ENCODE measurements around the gene ARMH3. TPM values are rescaled to one million over a fixed set of nuclear protein-coding genes. Genes with fewer than 3 reads are reported as not detected.

Gene ARMH3
- total RNA-seq, 1 experiment from 2014 or later: 30.6 TPM

GRCh38 chr10:101923256-101923655, 132.7 kb downstream of the ARMH3 start:
- ChIA-PET CTCF (no interaction called here), POLR2A (no interaction called here)
- Histone ChIP-seq H3K36me3 (ENCODE audit: control insufficient read depth, insufficient read depth, low read length) (no peaks in the 10 kb centered on the region), H3K27me3 (ENCODE audit: control insufficient read depth, insufficient read depth, low read length) (no peaks in the 10 kb centered on the region), H3K27ac (ENCODE audit: low read length) (no peak overlapping the region), H3K4me1 (ENCODE audit: control insufficient read depth, insufficient read depth, low read length) (no peaks in the 10 kb centered on the region), H3K4me3 (ENCODE audit: low read depth in 2 of 2, low read length in 2 of 2) (no peak overlapping the region), H3K9me3 (ENCODE audit: control insufficient read depth, insufficient read depth, low read depth, low read length) (no peaks in the 10 kb centered on the region)
- BruUV-seq (replicated peaks): no TSS peak
- intact Hi-C loops (cut with micrococcal nuclease; ENCODE audit: unreplicated experiment): no loop called here
- ATAC-seq (no peak), DNase-seq (ENCODE audit: low read depth, low spot score) (no peak)
- in situ Hi-C loops (cut with HindIII; ENCODE audit: low pct_unique_long_range_greater_than_20kb, low sequenced_read_pairs): no loop called here
- TF ChIP-seq REST (IDR thresholded peaks at IDR 0.05; ENCODE audit: insufficient read depth in 1 of 2, low read depth in 2 of 2, low read length in 1 of 2) (no peak), POLR2AphosphoS5 (IDR thresholded peaks at IDR 0.05; ENCODE audit: low read depth, low read length) (no peak), SIN3A (IDR thresholded peaks at IDR 0.05; ENCODE audit: borderline replicate concordance, insufficient read depth, low read depth, low read length) (no peak), CTCF (IDR thresholded peaks at IDR 0.05) (no peak)

GRCh38 chr10:101922846-101923245, 133.1 kb downstream of the ARMH3 start:
- intact Hi-C loops (cut with micrococcal nuclease; ENCODE audit: unreplicated experiment): no loop called here
- CTCF ChIA-PET: no interaction called here
- H3K9me3 ChIP-seq (ENCODE audit: control insufficient read depth, insufficient read depth, low read depth, low read length): no peaks in the 10 kb centered on the region
- no peaks in the 10 kb centered on the region for H3K36me3 ChIP-seq (ENCODE audit: control insufficient read depth, insufficient read depth, low read length)
- DNase-seq (ENCODE audit: low read depth, low spot score) (no peak), ATAC-seq (no peak)
- POLR2A ChIA-PET: no interaction called here
- BruUV-seq (replicated peaks): no TSS peak
- no peak overlapping the region for H3K4me3 ChIP-seq (ENCODE audit: low read depth in 2 of 2, low read length in 2 of 2)
- no peaks in the 10 kb centered on the region for H3K27me3 ChIP-seq (ENCODE audit: control insufficient read depth, insufficient read depth, low read length)
- no peak overlapping the region for H3K27ac ChIP-seq (ENCODE audit: low read length)
- TF ChIP-seq POLR2AphosphoS5 (IDR thresholded peaks at IDR 0.05; ENCODE audit: low read depth, low read length) (no peak), TCF7L2 (IDR thresholded peaks at IDR 0.05; ENCODE audit: low read depth, low read length) (no peak), SIN3A (IDR thresholded peaks at IDR 0.05; ENCODE audit: borderline replicate concordance, insufficient read depth, low read depth, low read length) (no peak), REST (IDR thresholded peaks at IDR 0.05; ENCODE audit: insufficient read depth in 1 of 2, low read depth in 2 of 2, low read length in 1 of 2) (no peak), CTCF (IDR thresholded peaks at IDR 0.05) (no peak)
- in situ Hi-C loops (cut with HindIII; ENCODE audit: low pct_unique_long_range_greater_than_20kb, low sequenced_read_pairs): no loop called here
- no peaks in the 10 kb centered on the region for H3K4me1 ChIP-seq (ENCODE audit: control insufficient read depth, insufficient read depth, low read length)

Measured in Panc1 (cell line).